HEK293T (cell line): ENCODE results near the gene ADCY10.

ENCODE experiments used
- FOXA1 ChIP-seq: fragments of 450-650 bp; IDR thresholded peaks from 2 replicates; pipeline ENCODE4 v1.6.1; 2016; ENCODE audit warnings: mild to moderate bottlenecking
- FOXM1 ChIP-seq: fragments of 450-650 bp; IDR thresholded peaks from 2 replicates; pipeline ENCODE4 v1.6.1; 2017; ENCODE audit warnings: mild to moderate bottlenecking, borderline replicate concordance
- SP1 ChIP-seq: fragments of 450-650 bp; IDR thresholded peaks from 2 replicates; pipeline ENCODE4 v1.6.1; 2017
- SUZ12 ChIP-seq: fragments of 450-650 bp; IDR thresholded peaks from 2 replicates; pipeline ENCODE4 v1.6.1; 2016; ENCODE audit warnings: mild to moderate bottlenecking

- TF ChIP-seq FOXM1: no peak
- TF ChIP-seq SP1: no peak
- no peak for TF ChIP-seq FOXA1
- no peak for TF ChIP-seq SUZ12
Observed at GRCh38 chr1:167786502-167786901, 127.4 kb downstream of the ADCY10 start.
